Left cardiac atrium (tissue), 4 donors: Measurements from ENCODE around the gene DOCK10. TPM values are rescaled to one million over a fixed set of nuclear protein-coding genes. Genes with fewer than 3 reads are reported as not detected.
A peak's percentile ranks its signal among the peaks of the same experiment; 100 is the strongest.

ENCODE experiments used
- ATAC-seq, 2 donors: fragments of 200-7000 bp; cut with Tn5 transposase; one replicate each; pipeline ENCODE4 v1.9.1; 2020; ENCODE audit warnings: mild to moderate bottlenecking in 2 of 2, moderate library complexity in 2 of 2
- DNase-seq: peaks from one replicate; pipeline ENCODE4 v3.0.0-alpha.2; 2020
- intact Hi-C, 2 donors: fragments of 100-400 bp; cut with DNase I; formaldehyde crosslinking; loops; one replicate each; pipeline versions ENCODE4 v1.14.1 to v1.15.1; 2022 to 2023
- total RNA-seq, 2 donors: library from RNA; stranded (reverse); fragmentation: NEBNext Ultra II Directional; extraction: Animal tissue kit (Norgen Biotek cat#: 25700); gene quantifications; one replicate each; pipeline ENCODE4 v1.2.1, GENCODE V29; 2021
- donor health status: DM: no; HTN: yes; CAD: no.
- donor health status: DM: no; HTN: yes; CAD: no; lungs with severe emphysema.
- donor health status: DM: yes; HTN: yes; CAD: no.
- donor health status: Dilated cardiomyopathy.

Gene DOCK10
- total RNA-seq, 2 donors from 2014 or later = 4.2 to 5.0 TPM

DNA sequence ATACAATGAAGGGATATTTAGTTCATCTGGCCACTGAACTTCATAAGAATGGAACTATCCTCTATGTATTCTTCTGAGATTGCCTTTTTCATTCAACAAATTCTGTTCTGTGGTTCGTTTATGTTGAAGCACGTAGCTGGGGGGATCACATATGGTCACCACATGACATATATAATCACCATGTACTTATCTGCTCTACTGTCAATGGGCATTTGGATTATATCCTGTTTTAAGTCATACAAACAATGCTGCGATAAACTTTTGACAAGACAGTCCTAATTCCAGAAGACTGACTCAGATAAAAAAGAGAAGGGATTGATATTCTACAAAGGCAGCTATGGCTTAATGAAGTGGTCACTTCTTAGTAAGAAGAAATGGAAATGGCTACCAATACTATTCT, 210.1 kb downstream of the DOCK10 start:
- intact Hi-C loops = no loop called here
- ATAC-seq (no peak), DNase-seq (no peak)

DNA sequence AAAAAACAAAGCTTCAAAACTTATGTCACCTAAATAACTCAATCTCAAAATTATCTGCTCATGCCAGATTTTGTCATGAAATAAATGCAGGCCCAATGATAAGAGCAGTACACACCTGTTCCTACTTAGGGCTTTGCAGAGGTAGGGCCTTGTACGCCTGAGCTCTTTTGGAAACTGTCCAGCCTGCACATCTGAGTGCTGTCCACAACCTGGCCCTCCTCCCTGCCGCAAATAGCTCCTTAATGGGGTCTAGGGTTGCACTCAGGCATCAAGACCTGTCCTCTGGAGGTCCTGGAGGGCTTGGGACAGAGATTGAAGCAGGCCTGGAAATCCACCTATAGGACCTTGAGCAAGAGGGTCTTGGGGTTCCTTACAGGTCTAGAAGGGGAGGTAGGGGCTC, 210.7 kb downstream of the DOCK10 start:
- ATAC-seq (no peak), DNase-seq (no peak)
- intact Hi-C loops = no loop called here

DNA sequence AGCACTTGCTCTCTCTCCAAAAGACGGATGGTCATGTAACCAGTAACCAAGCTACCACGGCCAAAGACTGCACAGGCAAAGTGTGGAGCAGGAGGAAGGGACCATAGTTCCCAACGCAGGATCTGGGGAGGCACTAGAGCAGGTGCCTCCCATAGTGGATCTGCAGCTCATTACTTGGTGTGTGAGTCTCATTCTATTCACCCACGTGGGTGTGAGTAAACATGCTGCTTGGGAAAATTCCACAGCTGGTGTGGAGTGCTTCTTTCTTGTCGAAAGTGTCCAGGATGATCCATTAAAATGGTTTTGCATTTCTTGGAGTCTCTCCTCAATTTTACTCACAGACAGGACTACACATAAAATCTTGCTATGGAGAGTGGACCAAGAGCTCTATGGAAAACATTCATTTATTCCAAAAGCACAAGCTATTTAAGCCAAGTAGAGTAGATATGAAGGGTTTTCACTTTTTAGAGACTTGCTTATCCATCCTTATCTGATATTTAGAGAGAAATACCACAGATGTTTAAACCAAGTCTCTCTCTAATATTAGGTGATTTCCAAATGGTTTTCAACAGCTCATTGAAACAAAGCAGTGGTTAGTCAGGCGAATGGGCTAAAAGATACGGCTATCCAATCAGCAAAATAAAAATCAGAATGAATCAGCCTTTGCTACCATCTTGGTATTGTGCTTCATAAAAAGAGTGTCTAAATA, 221.8 kb downstream of the DOCK10 start:
- no peak for DNase-seq
- ATAC-seq = peak in 1 of 2 donors; percentile 79
- intact Hi-C loops = no loop called here

DNA sequence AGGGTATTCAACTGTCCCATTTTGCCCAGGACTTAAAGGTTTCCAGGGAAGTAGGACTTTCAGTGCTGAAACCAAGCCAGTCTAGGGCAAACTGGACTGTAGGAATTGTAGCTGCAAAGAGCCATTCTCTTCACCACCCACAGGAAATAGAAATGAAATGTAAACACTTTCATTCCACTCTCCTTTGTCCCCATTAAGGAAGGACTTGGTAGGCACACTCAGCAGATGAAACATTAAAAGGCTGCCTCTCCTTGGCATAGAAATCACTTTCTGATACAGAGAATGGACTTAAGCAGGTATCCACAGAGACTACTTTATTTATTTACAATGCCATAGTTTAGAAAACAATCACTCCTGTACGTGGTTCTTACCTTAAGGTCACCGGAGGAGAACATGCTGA, 223.2 kb downstream of the DOCK10 start:
- intact Hi-C loops = no loop called here
- no peak for ATAC-seq
- no peak for DNase-seq

DNA sequence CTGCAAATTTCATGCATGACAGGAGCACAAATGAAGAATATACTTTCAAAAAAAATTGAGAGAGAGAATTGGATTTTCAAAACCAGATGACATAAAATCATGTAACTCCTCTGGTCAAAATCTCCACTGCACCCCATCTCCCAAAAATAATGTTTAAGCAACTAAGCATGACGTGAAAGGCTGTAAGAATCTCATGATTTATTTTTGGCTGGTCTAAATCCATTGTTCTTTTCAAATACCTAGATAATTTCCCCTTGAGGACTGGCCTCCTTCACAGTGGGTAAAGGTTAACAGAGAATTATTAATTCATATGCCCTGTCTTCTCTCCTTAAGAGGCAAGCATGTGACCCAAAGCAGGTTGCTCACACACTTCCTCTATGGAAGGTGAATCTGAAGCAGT, 224.6 kb downstream of the DOCK10 start:
- intact Hi-C loops = no loop called here
- no peak for ATAC-seq
- DNase-seq = no peak

DNA sequence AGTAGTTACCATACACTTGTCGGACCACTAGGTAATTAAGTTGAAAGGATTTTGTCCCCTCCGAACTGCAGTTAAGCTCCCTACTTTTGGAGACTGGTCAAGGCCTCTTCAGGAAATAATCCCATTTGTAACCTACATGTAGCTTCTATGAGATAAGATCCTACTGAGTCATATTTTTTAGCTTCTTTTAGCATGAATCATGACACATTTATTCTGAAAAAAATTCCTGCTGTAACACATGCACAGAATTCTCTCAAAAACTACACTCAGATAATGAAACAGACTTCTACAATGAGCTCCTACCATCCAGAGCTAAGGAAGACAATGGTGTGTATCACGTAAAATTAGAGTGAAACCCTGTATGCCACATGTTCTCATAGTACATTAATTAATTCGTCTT, 225.5 kb downstream of the DOCK10 start:
- intact Hi-C loops = no loop called here
- ATAC-seq (peak in 1 of 2 donors; percentile 47), DNase-seq (no peak)

DNA sequence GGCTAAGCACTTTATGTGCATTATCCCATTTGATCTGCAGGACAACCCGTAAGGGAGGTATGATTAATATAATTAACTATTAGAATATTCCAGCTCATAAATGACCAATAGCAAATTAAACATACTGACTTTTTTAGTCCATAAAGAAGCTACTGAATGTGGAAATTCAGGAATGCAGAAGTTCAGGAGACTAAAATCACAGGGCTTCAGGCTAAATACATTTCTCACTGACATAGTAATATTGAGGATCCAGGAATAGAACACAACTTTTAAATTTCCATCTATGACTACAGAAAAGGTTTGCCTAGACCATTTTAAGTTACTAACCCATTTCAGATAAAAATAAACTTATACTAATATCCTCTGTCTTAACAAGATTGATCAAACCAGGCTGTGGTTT, 228.7 kb downstream of the DOCK10 start:
- ATAC-seq = no peak

DNA sequence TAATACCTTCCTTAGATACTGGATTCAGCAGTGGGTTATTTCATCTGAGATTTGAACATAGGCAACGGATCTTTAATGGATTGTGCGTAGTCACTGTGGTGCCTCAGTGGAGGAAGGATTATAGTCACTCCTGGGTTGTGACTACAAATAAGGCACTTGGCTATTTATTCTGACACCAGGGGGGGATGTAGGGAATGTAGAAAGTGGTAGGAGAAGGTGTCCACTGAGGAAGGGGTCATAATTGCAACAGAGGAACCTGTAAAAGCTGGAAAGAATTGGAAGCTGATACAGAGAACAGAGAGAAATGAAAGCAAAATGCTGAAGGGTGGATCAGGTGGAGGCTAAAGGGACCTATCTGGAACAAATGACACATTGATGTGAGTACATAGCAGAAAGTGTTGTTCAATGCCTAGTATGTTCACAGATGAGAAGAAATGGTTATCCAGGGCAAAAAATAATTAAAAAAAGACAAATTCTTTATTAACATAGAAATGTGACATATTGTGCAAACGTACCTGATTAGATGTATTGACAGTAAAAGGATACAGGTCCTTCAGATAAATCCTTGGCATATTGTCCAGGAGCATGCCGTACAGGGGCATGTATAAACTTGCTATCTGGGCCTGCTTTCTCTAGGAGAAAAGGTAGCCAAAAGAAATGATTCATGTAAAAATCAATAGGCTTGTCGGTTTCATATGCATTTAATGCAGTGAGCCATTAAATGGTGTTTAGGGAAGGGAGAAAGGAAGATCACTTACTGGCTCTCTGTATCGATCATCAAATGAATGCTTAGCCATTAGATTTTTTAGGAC, 234.9 kb downstream of the DOCK10 start:
- intact Hi-C loops = no loop called here
- ATAC-seq = no peak
- no peak for DNase-seq

More for the DNA sequence above, 228.7 kb downstream of the DOCK10 start:
- intact Hi-C loops = no loop called here
- no peak for DNase-seq

DNA sequence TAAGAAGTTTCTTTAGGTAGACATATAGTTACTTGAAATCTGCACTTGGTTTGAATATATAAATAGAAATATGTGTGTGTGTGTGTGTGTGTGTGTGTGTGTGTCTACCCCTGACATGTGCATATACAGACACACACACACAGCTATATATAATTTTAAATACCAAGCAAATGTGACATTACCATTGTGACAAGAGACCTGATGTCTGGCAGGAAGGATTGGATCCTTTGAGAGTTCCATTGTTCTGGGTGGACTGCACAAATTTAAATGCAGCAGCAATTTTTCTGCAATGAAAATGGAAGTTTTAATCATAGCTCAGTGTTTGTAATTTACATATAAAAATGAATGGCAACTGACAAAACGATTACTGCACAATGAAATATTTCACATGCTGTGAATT, 238.3 kb downstream of the DOCK10 start:
- ATAC-seq (no peak), DNase-seq (no peak)
- intact Hi-C loops = no loop called here

DNA sequence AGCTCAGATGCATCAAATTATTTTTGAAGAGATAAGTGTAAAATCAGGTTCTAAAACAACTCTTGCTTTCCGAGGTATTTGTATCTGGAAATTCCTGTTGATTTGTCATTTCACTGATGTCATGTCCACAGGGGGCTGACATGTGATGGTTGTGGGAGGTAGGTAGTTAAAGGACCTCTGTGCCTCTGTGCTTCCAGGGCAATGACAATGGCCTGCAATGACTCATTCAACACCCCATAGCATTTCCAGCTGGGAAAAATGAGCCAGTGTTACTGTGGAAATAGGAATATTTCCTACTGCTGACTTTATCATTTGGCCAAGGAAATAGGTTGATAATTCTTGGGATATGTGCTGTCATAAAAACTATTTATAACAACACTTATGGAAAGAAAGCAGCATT, 239.9 kb downstream of the DOCK10 start:
- DNase-seq = no peak
- intact Hi-C loops = no loop called here
- ATAC-seq = peak in 1 of 2 donors; percentile 25

DNA sequence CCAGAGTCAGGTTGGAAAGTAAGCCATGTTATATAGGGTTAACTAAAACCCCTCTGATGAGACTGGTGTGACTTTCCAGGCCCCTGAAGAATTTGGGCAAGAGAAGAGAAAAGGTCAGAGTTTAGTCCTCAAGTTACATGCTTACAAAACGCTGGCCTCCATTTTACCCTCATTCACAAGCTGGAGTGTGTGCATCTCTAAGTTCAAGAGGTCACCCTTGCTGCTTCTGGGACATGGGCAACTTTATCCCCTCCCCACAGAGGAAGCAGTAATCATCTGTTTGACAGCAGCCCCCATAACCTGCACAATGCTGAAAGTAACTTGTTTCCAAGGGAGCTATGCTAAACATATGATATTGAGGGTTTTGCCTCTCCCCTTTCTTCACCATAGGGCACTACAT, 240.9 kb downstream of the DOCK10 start:
- no peak for DNase-seq
- no peak for ATAC-seq
- intact Hi-C loops = no loop called here

DNA sequence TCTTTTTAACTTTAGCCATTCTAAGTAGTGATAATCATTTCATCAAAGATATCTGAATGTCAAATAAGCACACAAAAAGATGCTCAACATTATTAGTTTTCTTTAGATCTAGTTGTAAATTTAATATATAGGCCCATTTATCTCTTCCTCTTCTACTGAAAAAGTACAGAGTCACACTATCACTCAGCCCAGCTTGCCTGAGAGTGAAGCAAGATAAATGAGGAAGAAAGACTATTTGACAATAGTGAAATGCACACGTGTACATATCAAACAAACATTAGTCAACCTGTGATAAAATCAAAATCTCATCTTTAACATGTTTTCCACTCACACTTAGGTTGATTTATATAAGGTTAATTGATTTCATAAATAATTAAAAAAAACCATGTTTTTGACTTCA, 242.6 kb downstream of the DOCK10 start:
- no peak for ATAC-seq
- intact Hi-C loops = no loop called here

DNA sequence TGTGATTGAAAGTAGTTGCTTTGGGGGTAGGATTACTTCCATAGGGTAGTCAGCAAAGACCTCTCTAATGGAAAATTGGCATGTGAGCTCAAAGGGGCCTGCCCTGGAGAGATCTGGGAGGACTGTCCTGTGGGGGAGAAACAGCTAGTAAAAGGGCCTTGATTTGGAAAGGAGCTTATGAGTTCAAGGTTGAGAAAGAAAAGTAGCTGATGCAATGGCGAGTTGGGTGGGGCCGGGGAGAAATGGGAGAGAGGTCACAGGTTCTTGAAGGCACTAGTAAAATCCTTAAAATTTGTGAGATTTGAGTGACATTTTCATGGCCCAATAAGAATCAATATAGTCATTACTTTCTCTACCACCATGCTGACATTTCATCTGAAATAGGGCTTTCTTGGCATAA, 244.1 kb downstream of the DOCK10 start:
- DNase-seq (no peak), ATAC-seq (no peak)
- intact Hi-C loops = no loop called here

More for the DNA sequence above, 242.6 kb downstream of the DOCK10 start:
- no peak for DNase-seq

DNA sequence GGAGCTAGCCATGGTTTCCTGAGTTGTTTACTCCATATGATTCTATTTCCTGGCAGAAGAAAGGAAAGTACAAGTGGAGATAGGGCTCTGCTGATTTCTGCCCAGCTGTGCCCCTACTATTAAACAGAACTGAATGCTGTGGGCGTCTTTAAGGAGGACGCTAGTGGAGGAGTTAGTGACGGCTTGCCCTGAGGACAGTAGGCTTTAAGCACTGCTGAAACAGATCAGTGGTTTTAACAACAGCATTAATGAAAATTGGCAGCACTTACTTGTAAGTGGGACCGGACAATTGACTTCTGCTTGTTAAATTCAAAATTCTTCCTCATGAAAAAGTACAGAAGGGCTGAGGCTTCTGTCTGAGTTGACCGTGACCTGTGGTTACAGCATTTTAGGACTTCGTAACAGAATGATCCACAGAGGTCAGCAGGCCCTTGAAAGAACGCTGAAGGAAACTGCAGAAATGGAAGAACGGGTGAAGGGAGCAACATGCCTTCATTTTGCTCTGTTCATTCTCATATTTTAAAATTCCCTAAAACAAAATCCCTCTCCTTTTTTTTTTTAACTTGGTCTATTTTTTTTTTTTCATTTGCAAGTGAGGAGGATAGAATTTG, 245.5 kb downstream of the DOCK10 start:
- ATAC-seq (no peak), DNase-seq (no peak)
- intact Hi-C loops = no loop called here

DNA sequence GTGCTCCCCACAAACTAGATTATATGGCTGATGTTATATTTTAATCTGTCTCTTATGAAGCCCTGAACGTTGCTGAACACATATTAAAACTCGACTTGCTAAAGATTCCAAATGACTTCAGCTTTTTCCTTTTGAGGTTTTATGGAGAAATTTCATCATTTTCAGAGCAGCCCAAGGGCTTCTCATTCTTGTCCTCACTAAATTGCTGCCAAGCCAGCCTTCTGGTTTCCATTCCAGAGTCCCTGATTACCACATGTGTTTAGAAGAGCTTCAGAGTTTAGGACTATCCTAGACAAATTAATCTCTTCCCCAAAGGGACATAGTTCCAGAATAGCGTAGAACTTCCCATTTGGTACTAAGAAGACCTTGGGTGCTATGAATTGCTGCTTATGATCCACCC, 248.3 kb downstream of the DOCK10 start:
- intact Hi-C loops = no loop called here
- ATAC-seq (peak; percentile 63 to 78), DNase-seq (peak; percentile 33)

DNA sequence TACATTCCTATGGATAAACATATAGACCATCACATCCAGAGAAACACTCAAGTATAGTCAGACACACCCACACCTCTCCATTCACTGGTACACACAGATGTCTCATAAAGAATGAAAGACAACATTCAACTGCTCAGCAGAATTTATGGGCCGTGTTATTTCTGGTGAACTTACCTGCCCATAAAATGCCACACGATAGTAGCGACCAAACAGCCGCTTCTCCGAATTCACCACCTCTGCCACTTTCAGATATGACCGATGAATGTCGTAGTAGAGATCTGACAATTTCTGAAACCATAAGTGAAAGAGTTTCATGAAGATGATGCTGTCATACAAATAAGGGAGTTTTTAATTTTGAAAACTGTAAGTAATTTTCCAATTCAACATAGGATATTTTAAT, 255.4 kb downstream of the DOCK10 start:
- intact Hi-C loops = no loop called here

DNA sequence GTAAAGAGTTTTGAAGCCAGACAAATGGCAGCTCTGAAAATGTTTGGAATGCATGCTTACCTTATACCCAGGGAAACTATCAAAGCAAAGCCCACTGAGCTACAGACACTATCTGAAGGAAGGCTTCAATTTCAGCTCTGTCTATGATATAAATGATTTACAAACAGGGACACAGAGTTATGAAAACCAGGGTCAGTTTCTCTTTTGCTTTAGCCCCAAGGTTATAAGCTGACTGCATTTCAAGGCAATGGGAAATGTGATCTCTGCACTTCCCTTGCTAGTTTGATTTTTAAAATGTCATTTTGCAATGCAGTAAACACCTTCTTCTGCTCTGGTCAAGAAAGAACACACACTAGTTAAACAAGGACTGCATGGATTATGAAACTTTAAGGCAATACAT, 260.9 kb downstream of the DOCK10 start:
- no peak for DNase-seq
- intact Hi-C loops = no loop called here

More for the DNA sequence above, 255.4 kb downstream of the DOCK10 start:
- DNase-seq (no peak), ATAC-seq (no peak)

DNA sequence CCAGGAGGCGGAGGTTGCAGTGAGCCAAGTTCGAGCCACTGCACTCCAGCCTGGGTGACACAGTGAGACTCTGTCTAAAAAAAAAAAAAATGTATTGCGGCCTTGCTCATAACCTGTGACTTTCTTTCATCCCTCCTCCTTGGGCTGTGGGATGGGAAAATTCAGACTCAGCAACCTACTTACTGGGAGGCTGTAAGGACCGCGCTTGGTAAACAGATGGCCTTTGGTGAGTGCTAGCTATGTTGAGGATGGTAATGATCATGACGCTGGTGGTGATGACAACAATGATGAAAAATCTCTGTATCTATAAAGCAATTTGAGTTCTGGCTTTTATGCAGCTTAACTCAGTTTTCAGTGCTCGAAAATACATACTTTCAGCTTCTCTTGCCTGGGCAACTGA, 261.4 kb downstream of the DOCK10 start:
- intact Hi-C loops = no loop called here
- DNase-seq = no peak
- no peak for ATAC-seq

More for the DNA sequence above, 260.9 kb downstream of the DOCK10 start:
- ATAC-seq = no peak

DNA sequence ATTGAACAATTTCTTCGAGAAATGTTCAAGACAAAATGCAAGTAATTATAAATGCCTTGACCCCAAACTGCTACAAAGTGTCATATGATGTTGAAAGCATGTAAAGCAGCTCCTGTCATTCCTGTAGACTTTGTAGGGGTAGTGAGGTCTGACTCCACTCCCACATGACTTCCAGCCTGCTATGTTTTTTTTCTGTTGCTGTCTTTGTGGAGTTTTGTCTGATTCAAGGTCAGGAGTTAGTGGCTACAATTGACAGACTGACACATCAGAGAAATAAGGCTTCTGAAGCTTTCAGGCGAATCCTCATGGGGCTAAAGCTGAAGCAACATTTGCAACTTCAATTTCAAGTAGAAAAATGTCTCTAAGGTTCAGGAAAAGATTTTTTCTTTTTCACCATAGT, 262.2 kb downstream of the DOCK10 start:
- no peak for ATAC-seq
- intact Hi-C loops = no loop called here
- DNase-seq = no peak

DNA sequence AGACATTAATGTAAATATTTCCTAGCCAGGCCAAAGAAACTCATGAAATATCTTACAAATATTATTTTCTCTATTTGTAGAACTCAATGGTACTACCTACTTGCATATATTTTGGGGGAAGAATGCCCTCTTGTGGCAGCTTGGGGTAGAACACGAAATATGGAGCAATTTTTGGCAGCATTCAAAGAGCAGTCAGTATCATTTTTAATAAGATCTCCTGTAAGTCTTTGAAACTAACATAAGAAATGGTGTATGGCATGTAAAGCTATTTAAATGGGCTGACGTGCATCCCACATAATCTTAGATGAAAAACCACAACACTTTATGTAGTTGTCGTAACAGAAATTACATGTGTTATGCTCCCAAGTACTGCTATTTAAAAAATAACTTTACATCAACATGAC, 263.8 kb downstream of the DOCK10 start:
- ATAC-seq (no peak), DNase-seq (no peak)
- intact Hi-C loops = loop anchor here (2.0 to 5.0 kb wide), 4 partner anchors 126 to 786 kb away; no protein-coding TSS in a partner anchor
